Hindlimb muscle (tissue), 1 donor: Measurements from ENCODE around the gene DPYD. TPM values are rescaled to one million over a fixed set of nuclear protein-coding genes. Genes with fewer than 3 reads are reported as not detected.

Experiments used
- DNase-seq: peaks from one replicate; pipeline ENCODE4 v3.0.0-alpha.2; 2013
- polyA plus RNA-seq: library from polyadenylated mRNA; unstranded; fragments of 120-200 nt; gene quantifications from one replicate; pipeline ENCODE4 v1.2.1, GENCODE V29; 2013; ENCODE audit not compliant: insufficient read length

DPYD gene
- polyA plus RNA-seq: 8.3 TPM

- DNase-seq: peak; percentile 87
Measured at GRCh38 chr1:97920832-97921571, at the start of gene DPYD. Gene DPYD, minus strand, starts transcription at chr1:97921034. Its CDS starts 112 bp downstream, at chr1:97920922.

GRCh38 chr1:97960470-97960869, 39.6 kb upstream of the DPYD start:
- no peak for DNase-seq

- DNase-seq: no peak
Measured at GRCh38 chr1:97947695-97948094, 26.9 kb upstream of the DPYD start.

GRCh38 chr1:97943354-97943753, 22.5 kb upstream of the DPYD start:
- no peak for DNase-seq

- DNase-seq: no peak
Measured at GRCh38 chr1:97942161-97943123, 21.6 kb upstream of the DPYD start.

GRCh38 chr1:97938285-97938642, 17.4 kb upstream of the DPYD start:
- no peak for DNase-seq

- DNase-seq: no peak
Measured at GRCh38 chr1:97936976-97937375, 16.1 kb upstream of the DPYD start.

GRCh38 chr1:97934491-97934890, 13.7 kb upstream of the DPYD start:
- no peak for DNase-seq

- DNase-seq: no peak
Measured at GRCh38 chr1:97929874-97930851, 9.3 kb upstream of the DPYD start.

- no peak for DNase-seq
Measured at GRCh38 chr1:97926017-97926708, 5.3 kb upstream of the DPYD start.

- DNase-seq: no peak
Measured at GRCh38 chr1:97925151-97925550, 4.3 kb upstream of the DPYD start.

- no peak for DNase-seq
Measured at GRCh38 chr1:97923811-97924210, 3.0 kb upstream of the DPYD start.

GRCh38 chr1:97920276-97920831, 480 bp downstream of the DPYD start:
- DNase-seq: peak; percentile 41

- DNase-seq: peak; percentile 26
Measured at GRCh38 chr1:97919585-97920261, 1.1 kb downstream of the DPYD start.

GRCh38 chr1:97918961-97919360, 1.9 kb downstream of the DPYD start:
- no peak for DNase-seq

- DNase-seq: no peak
Measured at GRCh38 chr1:97913506-97914139, 7.2 kb downstream of the DPYD start.

- DNase-seq: no peak
Measured at GRCh38 chr1:97911266-97912215, 9.3 kb downstream of the DPYD start.

GRCh38 chr1:97909266-97909665, 11.6 kb downstream of the DPYD start:
- DNase-seq: no peak

- no peak for DNase-seq
Measured at GRCh38 chr1:97907886-97908285, 12.9 kb downstream of the DPYD start.
